SK-N-MC (cell line): Measurements from ENCODE around the gene NTRK2.

ENCODE experiments used
- EZH2 ChIP-seq: fragments of 200-600 bp; sonication (generic); IDR thresholded peaks from one replicate; pipeline ENCODE4 v1.6.1; 2017; ENCODE audit warnings: antibody characterized with exemption
- POLR2AphosphoS5 ChIP-seq: IDR thresholded peaks from 2 replicates; pipeline ENCODE4 v1.6.1; 2012; ENCODE audit warnings: mild to moderate bottlenecking, low read depth, low read length, borderline replicate concordance

DNA sequence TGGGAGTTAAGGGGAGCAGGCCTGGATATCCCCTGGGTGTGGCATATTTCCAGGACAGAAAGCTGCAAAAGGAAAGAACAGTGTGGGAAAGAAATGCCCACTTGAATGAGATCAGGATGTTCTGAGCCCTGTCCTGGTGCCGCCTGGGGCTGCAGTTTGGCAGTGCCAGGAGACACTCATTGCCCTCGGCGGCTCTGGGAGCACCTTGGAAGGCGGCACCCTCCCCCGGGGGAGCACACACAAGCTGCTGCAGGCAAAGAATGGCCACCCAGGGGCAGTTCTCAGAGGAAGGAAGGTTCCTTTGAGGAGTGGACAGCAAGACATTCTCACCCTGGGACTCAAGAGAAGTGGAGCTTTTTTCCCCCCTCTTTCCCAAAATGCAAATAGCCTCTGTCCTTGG, 305.3 kb downstream of the NTRK2 start:
- TF ChIP-seq EZH2 (no peak), POLR2AphosphoS5 (no peak)
